GM18909 (cell line): ENCODE measurements around the gene MESP1.

Experiments
- ATAC-seq: cut with Tn5 transposase; IDR thresholded peaks from one replicate; pipeline ENCODE4 v1.9.1; 2021; ENCODE audit warnings: mild to moderate bottlenecking; ENCODE audit not compliant: unreplicated experiment, poor library complexity

MESP1 gene

GRCh38 chr15:89732451-89733172, 18.4 kb downstream of the MESP1 start:
- ATAC-seq = no peak

DNA sequence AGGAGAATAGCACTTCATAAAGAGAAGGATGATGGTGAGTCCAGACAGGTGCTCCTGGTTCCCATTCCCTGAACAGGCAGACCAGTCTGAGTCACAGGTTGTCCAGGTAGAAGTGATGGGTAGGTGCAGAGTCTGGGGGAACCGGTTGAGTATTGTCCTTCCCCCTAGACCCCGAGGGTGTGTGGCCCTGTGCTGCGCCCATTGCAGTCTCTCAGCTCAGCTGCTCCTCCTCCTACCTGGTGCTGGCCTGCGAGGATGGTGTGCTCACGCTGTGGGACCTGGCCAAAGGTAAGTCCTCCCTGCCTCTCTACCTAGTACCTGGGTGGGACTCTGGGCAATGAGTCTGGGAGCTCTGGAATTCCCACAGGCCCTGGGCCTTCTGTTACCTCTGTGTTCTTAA, 19.8 kb downstream of the MESP1 start:
- no peak for ATAC-seq

DNA sequence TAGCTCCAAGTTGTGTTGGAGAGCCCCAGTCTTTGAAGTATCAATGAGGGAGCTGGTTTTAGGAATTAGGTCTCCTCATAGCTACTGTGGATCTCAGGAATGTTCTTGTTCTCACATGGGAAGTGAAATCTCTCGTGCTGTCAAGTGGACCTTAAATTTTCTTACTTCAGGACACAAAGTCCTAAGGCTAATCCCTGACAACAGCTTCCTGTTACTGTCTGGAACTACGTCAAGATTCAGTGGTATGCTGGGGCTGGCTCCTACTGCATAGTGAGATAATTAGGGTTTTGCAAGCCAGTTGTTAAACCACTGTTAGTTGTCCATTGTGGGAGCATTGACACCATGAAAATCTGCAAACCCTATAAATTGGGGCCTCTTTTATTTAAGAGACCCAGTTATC, 22.8 kb downstream of the MESP1 start:
- no peak for ATAC-seq

DNA sequence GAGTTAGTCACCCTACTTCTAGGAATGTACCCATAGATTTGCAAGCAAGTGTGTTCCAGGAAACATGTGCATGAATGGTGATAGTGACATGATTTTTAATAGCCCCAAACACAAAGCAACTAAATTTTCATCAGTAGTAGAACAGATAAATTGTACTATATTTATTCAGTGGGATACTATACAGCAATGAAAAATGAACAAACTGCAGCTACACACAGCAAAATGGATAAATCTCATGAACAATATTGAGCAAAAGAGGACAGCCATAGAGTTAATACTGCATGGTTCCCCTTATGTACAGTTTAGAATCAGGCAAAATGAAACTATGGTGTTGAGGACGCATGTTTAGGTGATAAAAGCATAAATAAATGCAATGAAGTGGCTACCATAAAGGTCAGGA, 26.0 kb downstream of the MESP1 start:
- no peak for ATAC-seq

DNA sequence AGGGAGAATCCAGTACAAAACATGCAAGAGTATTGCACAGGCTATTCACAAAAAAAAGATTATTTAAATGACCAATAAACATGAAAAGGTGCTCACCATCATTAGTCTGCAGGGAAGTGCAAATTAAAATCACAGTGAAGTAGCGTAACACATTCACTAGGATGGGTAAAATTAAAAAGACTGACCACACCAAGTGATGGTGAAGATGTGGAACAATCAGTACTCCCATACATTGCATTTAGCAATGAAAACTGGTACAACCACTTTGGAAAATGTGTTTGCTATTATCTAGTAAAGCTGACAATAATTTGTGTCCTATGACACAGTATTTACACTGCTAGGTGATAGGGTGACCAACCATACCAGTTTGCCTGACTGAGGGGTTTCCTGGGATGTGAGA, 26.4 kb downstream of the MESP1 start:
- no peak for ATAC-seq

DNA sequence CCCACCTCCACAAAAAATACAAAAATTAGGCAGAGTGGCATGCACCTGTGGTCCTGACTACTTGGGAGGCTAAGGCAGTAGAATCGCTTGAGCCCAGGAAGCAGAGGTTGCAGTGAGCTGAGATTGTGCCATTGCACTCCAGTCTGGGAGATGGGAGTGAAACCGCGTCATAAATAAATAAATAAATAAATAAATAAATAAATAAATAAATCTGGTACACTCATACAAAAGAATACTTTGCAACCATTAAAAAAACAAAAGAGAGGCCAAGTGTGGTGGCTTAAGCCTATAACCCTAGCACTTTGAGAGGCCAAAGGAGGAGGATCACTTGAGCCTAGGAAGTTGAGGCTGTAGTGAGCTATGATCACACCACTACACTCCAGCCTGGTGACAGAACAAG, 28.0 kb downstream of the MESP1 start:
- ATAC-seq = no peak

DNA sequence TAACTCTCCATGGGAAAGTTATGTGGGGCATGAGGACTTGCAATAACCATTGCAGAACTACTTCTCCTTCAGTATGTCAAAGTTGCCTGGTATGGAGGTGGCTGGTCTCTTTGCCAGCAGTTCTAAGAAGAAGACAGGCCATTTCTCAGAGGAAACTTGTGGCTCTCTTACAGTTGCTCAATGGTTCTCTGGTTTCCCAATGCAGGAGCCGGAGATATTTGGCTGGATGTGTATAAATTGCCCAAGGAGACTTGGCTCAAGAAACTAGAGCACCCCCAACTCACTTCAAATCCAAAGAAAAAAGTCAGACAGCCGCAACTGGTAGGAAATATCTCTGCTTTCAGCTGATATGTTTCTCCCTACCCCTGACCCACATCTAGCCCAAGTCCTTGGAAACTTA, 36.3 kb downstream of the MESP1 start:
- no peak for ATAC-seq

DNA sequence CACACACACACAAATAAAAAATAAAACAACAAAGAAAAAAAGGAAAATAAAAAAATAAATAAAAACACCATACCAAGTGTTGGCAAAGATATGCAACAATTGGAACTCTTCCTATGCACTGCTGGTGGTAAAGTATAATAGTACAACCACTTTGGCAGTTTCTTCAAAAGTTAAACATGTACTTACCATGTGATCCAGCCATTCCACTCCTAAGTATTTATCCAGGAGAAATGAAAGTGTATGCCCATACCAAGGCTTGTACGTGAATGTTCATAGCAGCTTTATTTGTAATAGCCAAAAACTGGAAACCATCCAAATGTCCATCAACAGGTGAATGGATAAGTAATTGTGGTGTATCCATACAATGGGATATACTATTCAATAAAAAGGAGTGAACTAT, 43.5 kb downstream of the MESP1 start:
- ATAC-seq = no peak

DNA sequence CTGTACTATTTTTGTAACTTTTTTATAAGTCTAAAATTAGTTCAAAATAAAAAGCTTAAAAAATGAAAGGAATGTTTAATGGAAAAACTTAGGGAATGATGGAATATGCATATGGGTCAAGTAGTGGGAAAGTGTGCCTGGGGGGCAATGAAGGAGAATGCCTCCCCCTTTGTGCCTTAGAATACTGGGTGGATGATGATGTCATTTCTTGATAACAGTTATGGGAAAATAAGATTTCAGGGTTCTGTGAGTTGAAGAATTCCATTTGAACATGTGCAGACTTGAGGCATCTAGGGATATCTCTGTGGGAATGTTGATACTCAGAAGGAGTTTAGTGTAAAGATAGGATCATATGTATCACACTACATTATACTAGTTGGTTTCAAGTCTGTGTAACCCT, 46.6 kb downstream of the MESP1 start:
- no peak for ATAC-seq
